ENCODE data around the gene GOLGA8J. TPM values are rescaled to one million over a fixed set of nuclear protein-coding genes. Genes with fewer than 3 reads are reported as not detected.
A peak's percentile ranks its signal among the peaks of the same experiment; 100 is the strongest.
"Not testable (repeated sequence)": the region's sequence is repeated elsewhere in the genome, so short reads cannot be mapped to it uniquely, and the experiment has no call there.

The GOLGA8J gene

DNA sequence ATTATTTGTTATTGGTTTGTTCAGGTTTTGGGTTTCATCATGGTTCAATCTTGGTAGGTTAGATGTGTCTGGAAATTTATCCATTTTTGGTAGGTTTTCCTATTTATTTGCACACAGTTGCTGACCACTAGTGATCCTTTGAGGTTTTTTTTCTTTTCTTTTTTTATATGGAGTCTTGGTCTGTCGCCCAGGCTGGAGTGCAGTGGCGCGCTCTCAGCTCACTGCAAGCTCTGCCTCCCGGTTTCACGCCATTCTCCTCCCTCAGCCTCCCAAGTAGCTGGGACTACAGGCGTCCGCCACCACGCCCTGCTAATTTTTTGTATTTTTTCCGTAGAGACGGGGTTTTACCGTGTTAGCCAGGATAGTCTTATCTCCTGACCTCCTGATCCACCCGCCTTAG is 20.1 kb downstream of the GOLGA8J start:
- not testable (repeated sequence) for H3K4me3 ChIP-seq (ENCODE audit: low read length); H3K4me2 ChIP-seq (ENCODE audit: low read length); H3K9me3 ChIP-seq (replicated peaks; ENCODE audit: low read length); H3K4me1 ChIP-seq (ENCODE audit: control insufficient read depth, insufficient read depth, low read length); H3K9ac ChIP-seq (ENCODE audit: low read depth, low read length); H3K27me3 ChIP-seq (ENCODE audit: control insufficient read depth, insufficient read depth, low read length); H3K36me3 ChIP-seq (ENCODE audit: insufficient read depth, low read length)

GRCh38 chr15:30103941-30104507 is 21.3 kb downstream of the GOLGA8J start:
- H3K9ac ChIP-seq (ENCODE audit: low read depth, low read length); H3K27me3 ChIP-seq (ENCODE audit: control insufficient read depth, insufficient read depth, low read length); H3K36me3 ChIP-seq (ENCODE audit: insufficient read depth, low read length); H3K4me1 ChIP-seq (ENCODE audit: control insufficient read depth, insufficient read depth, low read length); H3K9me3 ChIP-seq (replicated peaks; ENCODE audit: low read length): not testable (repeated sequence)
- peak overlapping the region; percentile 76 for H3K4me2 ChIP-seq (ENCODE audit: low read length)
- H3K4me3 ChIP-seq (ENCODE audit: low read length) = peak overlapping the region; percentile 66

- not testable (repeated sequence) for H3K9me3 ChIP-seq (replicated peaks; ENCODE audit: low read length); H3K27me3 ChIP-seq (ENCODE audit: control insufficient read depth, insufficient read depth, low read length); H3K4me1 ChIP-seq (ENCODE audit: control insufficient read depth, insufficient read depth, low read length); H3K36me3 ChIP-seq (ENCODE audit: insufficient read depth, low read length); H3K4me3 ChIP-seq (ENCODE audit: low read length); H3K9ac ChIP-seq (ENCODE audit: low read depth, low read length); H3K4me2 ChIP-seq (ENCODE audit: low read length)
Measured at GRCh38 chr15:30110591-30110990, 27.8 kb downstream of the GOLGA8J start.

DNA sequence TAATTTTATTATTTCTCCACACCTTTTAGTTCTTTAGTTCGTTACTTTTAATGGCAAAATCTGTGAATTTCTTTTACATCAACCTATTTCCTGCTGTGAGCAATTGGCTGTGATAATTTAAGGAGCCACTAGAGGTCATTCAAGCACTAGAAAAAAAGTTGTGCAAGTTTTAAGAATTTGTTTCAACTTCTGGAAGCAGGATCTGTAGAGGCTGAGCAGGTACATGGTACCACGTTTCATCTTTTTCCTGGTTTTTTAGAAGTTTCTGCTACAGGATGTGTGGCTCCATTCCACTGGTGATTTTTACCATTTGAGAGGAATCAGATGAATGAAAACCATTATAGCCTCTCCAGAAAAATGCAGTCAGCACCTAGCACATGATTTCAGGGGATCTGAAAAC is 47.3 kb downstream of the GOLGA8J start:
- not testable (repeated sequence) for H3K4me1 ChIP-seq (ENCODE audit: control insufficient read depth, insufficient read depth, low read length); H3K9me3 ChIP-seq (replicated peaks; ENCODE audit: low read length); H3K4me2 ChIP-seq (ENCODE audit: low read length); H3K27me3 ChIP-seq (ENCODE audit: control insufficient read depth, insufficient read depth, low read length); H3K9ac ChIP-seq (ENCODE audit: low read depth, low read length); H3K4me3 ChIP-seq (ENCODE audit: low read length); H3K36me3 ChIP-seq (ENCODE audit: insufficient read depth, low read length)

- H3K27me3 ChIP-seq (ENCODE audit: control insufficient read depth, insufficient read depth, low read length); H3K9me3 ChIP-seq (replicated peaks; ENCODE audit: low read length); H3K9ac ChIP-seq (ENCODE audit: low read depth, low read length); H3K4me2 ChIP-seq (ENCODE audit: low read length); H3K36me3 ChIP-seq (ENCODE audit: insufficient read depth, low read length); H3K4me3 ChIP-seq (ENCODE audit: low read length); H3K4me1 ChIP-seq (ENCODE audit: control insufficient read depth, insufficient read depth, low read length): not testable (repeated sequence)
Measured at GRCh38 chr15:30134751-30135150, 52.0 kb downstream of the GOLGA8J start, which contains the start of gene GOLGA8T. GOLGA8T (plus strand) TSS chr15:30135051; CDS start chr15:30135149, 98 bp downstream.

Small RNAs within 50 kb of the gene (small RNA-seq; reads per million reads assigned to genes)
- gene RF00096 (not detected), gene RN7SL673P (not detected)
